ENCODE data around the gene TRPM6.

Gene TRPM6

GRCh38 chr9:74691058-74691457 lies 196.7 kb downstream of the TRPM6 start:
- no peak for DNase-seq

DNA sequence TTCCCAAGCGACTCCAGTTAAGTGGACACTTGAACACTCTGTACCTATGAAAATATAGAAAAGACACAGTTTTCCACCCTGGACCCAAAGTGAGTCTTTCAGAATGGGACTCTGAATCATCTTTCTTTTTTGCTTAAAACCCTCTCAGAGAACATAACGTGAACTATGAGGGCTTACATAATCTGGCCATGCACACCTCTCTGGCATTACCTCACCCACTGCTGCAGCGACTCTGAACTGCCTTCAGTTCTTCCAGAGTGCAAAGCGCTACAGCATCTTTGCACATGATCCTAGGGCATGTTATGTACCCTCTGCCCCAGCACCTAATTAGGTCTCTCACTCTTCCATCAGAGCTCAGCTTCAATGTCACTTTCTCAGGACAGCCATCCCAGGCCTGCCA lies 204.4 kb downstream of the TRPM6 start:
- DNase-seq = no peak

DNA sequence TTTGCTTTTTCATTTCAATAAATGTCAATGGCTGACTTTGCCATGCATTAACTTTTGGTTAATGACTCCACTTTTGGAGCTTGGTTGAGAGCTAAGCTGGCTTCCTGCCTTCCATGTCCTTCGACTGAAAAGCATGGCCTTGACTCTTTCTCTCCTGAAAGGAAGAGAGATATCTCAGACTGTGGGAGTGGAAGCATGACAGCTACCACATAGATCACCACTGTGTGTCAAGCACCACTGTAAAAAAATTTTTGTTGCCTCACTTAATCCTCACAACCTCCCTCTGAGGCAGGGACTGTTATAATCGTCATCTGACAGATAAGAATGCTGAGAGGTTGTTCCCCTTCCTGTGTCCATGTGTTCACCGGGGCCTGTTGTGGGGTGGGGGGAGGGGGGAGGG lies 205.8 kb downstream of the TRPM6 start:
- no peak for DNase-seq

DNA sequence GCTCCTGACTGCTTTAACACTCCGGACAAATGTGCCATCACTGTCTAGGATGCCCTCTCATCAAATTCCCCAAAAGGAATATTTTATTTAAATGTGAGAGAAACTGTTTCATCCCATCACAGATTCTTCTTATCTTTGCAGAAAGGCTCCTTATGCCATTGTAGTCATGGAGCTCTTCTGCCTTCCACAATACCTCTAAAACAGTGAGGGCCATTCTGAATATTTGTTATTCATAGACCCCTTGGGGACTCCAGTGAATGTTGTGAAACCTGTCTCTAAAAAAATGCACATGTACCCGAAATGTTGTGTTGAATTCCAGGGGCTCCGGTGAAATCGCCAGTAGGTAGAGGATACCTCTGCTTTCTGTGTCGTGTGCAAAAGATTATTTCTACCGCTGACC lies 213.6 kb downstream of the TRPM6 start:
- no peak for DNase-seq
